Ectodermal cell (in vitro differentiated cells): ENCODE measurements around the gene CATSPER1.
A peak's percentile ranks its signal among the peaks of the same experiment; 100 is the strongest.

ENCODE experiments used
- H3K27ac ChIP-seq: 2 replicates; pipeline ENCODE4 v1.7.0; 2013; ENCODE audit warnings: mild to moderate bottlenecking, low read depth, low read length; ENCODE audit not compliant: insufficient read depth, poor library complexity, severe bottlenecking
- H3K27me3 ChIP-seq: 2 replicates; pipeline ENCODE4 v1.7.0; 2013; ENCODE audit warnings: mild to moderate bottlenecking, low read length; ENCODE audit not compliant: insufficient read depth, control insufficient read depth, poor library complexity, severe bottlenecking
- H3K36me3 ChIP-seq: one replicate; pipeline ENCODE4 v1.7.0; 2013; ENCODE audit warnings: low read length; ENCODE audit not compliant: control insufficient read depth, insufficient read depth
- H3K4me1 ChIP-seq: one replicate; pipeline ENCODE4 v1.7.0; 2013; ENCODE audit warnings: low read length; ENCODE audit not compliant: control insufficient read depth, insufficient read depth
- H3K4me3 ChIP-seq: 2 replicates; pipeline ENCODE4 v1.7.0; 2013; ENCODE audit warnings: low read depth, low read length, control low read depth; ENCODE audit not compliant: insufficient read depth
- H3K9me3 ChIP-seq: 2 replicates; pipeline ENCODE4 v1.7.0; 2013; ENCODE audit warnings: mild to moderate bottlenecking, low read length, moderate library complexity; ENCODE audit not compliant: control insufficient read depth
- WGBS, 2 experiments: methylation state at CpG; one replicate each; pipeline ENCODE4 v1.1.7; 2013; ENCODE audit warnings: missing lambda C conversion rate in 2 of 2; 5-methylcytosine and 5-hydroxymethylcytosine counted together

CATSPER1 gene

DNA sequence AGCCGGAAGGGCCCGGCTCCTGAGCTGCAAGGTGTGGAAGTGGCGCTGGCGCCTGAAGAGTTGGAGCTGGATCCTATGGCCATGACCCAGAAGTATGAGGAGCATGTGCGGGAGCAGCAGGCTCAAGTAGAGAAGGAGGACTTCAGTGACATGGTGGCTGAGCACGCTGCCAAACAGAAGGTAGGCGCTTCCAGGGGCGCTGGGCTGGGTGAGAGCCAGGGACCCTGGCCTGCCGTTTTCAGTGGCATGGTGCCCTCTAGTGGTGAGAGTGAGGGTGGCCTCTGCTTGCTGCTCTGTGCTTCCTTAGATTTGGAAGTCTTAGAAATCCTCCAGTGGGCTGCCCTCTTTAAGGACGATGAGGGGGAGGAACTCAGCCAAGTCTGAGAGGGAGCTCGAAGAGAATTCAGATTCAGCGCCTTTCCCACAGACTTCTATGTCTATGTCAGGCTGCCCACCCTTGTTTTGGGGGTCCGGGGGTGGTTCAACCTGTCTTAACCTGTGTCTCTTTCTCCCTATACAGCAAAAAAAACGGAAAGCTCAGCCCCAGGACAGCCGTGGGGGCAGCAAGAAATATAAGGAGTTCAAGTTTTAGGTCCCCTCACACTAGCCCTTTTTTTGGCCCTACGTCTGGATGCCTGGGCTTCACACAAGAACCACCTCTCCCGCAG, 42.0 kb upstream of the CATSPER1 start:
- H3K27ac ChIP-seq = peak overlapping the region; percentile 29
- H3K4me1 ChIP-seq = peaks cover 8% of the 10 kb centered on the region
- peaks cover 46% of the 10 kb centered on the region for H3K36me3 ChIP-seq

DNA sequence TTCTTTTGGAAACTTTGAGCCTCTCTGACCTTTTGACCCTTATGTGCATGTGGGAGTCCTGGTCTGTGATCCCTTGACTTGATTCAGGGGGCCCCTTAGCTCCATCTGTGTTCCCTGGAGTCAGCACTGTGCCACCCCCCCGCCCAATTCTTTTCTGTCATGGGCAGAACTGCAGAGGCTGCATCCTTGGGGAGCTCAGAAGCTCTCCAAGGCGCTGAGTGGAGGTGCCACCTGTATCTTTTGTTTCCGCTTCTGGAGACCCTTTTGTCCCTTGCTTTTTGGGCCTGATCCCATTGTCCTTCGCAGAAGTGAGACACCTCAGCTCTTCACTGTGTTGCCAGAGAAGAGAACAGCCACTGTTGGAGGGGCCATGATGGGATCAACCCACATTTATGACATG, 41.4 kb upstream of the CATSPER1 start:
- WGBS, 2 experiments = 87% methylated on average over 4 of the region's 4 CpGs
- peaks cover 52% of the 10 kb centered on the region for H3K36me3 ChIP-seq
- peaks cover 8% of the 10 kb centered on the region for H3K4me1 ChIP-seq
- no peak overlapping the region for H3K4me3 ChIP-seq
- no peak overlapping the region for H3K27ac ChIP-seq
- H3K9me3 ChIP-seq = no peaks in the 10 kb centered on the region
- H3K27me3 ChIP-seq = no peaks in the 10 kb centered on the region

More for the DNA sequence above, 42.0 kb upstream of the CATSPER1 start:
- no peaks in the 10 kb centered on the region for H3K9me3 ChIP-seq
- no peaks in the 10 kb centered on the region for H3K27me3 ChIP-seq
- no peak overlapping the region for H3K4me3 ChIP-seq
- 66 to 74% methylated on average over 16 to 17 of the region's 17 CpGs for WGBS, 2 experiments

DNA sequence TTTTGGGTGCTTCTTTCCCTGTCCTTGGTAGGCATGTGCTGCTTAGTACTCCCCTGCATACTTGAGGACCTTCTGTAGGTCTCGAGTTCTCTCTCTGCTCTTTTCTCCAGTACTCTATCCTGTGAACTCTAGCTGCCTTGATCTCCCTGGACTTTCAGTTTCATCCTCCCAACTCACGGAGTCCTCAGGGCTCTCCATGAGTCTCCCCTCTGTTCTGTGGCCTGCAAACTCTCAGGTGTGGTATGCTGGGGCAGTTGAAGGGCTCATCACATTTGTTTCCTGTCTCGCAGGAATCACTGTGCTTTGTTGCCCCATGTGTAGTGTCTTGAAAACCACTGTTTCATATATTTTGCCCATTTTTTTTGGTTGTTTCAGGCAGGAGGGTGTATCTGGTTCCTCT, 40.5 kb upstream of the CATSPER1 start:
- peaks cover 56% of the 10 kb centered on the region for H3K36me3 ChIP-seq
- WGBS, 2 experiments = 93 to 94% methylated on average over 3 of the region's 3 CpGs
- H3K9me3 ChIP-seq = no peaks in the 10 kb centered on the region
- no peak overlapping the region for H3K27ac ChIP-seq
- no peak overlapping the region for H3K4me3 ChIP-seq
- H3K4me1 ChIP-seq = peaks cover 8% of the 10 kb centered on the region
- no peaks in the 10 kb centered on the region for H3K27me3 ChIP-seq

DNA sequence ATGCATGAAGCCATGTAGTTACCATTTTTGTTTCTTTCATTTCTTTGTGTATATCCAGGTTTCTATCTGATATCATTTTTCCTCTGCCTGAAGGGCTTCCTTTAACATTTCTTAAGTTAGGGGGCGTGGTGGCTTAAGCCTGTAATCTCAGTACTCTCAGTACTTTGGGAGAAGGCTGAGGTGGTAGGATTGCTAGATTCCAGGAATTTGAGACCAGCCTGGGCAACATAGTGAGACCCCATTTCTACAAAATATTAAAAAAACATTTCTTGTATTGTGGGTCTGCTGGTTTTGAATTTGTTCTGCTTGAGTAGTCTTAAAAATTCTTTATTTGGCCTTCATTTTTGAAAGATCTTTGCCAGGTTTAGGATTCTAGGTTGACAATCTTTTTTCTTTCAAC, 38.3 kb upstream of the CATSPER1 start:
- no peak overlapping the region for H3K4me3 ChIP-seq
- no peaks in the 10 kb centered on the region for H3K9me3 ChIP-seq
- 89 to 100% methylated on average over 1 of the region's 1 CpG for whole genome bisulfite sequencing, 2 experiments
- no peaks in the 10 kb centered on the region for H3K27me3 ChIP-seq
- H3K27ac ChIP-seq = no peak overlapping the region
- H3K36me3 ChIP-seq = peaks cover 77% of the 10 kb centered on the region
- peaks cover 8% of the 10 kb centered on the region for H3K4me1 ChIP-seq

DNA sequence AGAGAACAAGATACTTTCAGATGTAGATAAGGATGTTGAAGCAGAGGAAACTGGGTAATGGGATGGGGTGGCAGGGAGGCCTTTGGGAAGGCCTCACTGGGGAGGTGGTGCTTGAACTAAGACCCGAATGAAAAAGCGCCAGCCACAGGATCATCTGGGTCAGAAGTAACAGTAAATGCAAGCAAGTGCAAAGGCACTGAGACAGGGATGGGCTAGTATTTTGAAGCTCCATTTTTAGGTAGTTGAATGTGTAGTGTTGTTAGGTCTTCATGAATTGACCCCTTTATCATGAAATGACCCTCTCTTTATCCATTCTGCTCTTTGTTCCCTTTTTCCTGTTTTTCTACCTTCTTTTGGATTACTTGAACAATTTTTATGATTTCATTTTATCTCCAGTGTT, 37.6 kb upstream of the CATSPER1 start:
- no peak overlapping the region for H3K4me3 ChIP-seq
- no peaks in the 10 kb centered on the region for H3K27me3 ChIP-seq
- 98 to 99% methylated on average over 2 of the region's 2 CpGs for WGBS, 2 experiments
- H3K27ac ChIP-seq = no peak overlapping the region
- H3K36me3 ChIP-seq = peaks cover 83% of the 10 kb centered on the region
- no peaks in the 10 kb centered on the region for H3K9me3 ChIP-seq
- peaks cover 5% of the 10 kb centered on the region for H3K4me1 ChIP-seq

DNA sequence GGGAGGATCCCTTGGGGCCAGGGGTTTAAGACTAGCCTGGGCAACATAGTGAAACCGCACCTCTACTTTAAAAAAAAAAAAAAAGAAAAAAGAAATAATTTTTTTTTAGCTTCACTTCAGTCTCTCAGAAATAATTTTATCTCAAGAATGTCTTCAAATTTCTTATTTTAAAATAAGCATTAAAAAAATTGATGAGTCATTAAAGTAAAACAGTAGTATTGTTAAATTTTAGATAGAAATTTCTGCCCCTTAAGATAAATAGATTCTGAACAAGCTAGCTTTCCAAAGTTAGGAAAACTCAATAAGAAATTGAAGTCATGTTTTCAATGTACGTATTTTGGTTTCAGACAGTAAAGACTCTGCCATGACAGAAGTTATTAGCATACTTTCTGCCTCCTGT, 36.1 kb upstream of the CATSPER1 start:
- Histone ChIP-seq H3K4me3 (no peak overlapping the region), H3K27ac (no peak overlapping the region), H3K27me3 (no peaks in the 10 kb centered on the region), H3K36me3 (peaks cover 87% of the 10 kb centered on the region), H3K9me3 (no peaks in the 10 kb centered on the region), H3K4me1 (no peaks in the 10 kb centered on the region)
- 96 to 100% methylated on average over 1 of the region's 2 CpGs for WGBS, 2 experiments

DNA sequence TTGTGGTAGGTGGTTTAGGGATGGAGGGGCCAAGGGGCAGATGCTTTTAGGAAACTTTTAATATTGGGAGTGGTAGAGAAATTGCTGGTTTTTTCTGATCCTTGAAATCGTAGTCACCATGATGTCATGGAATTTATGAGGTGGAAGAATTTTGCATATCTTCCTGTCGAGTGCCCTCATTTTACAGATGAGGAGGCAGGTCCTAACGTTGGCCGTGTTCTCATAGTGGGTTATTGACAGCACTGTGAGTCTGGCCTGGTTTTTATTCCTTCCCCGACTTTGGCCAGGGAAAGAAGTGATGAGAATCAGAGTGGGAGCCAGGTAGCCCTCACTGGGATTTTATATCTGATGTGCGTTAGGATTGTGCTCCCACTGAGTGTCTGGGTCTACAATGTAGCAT, 35.0 kb upstream of the CATSPER1 start:
- Histone ChIP-seq H3K4me3 (no peak overlapping the region), H3K27ac (no peak overlapping the region), H3K27me3 (no peaks in the 10 kb centered on the region), H3K36me3 (peaks cover 87% of the 10 kb centered on the region), H3K9me3 (no peaks in the 10 kb centered on the region), H3K4me1 (no peaks in the 10 kb centered on the region)
- WGBS, 2 experiments = 95% methylated on average over 6 of the region's 6 CpGs

DNA sequence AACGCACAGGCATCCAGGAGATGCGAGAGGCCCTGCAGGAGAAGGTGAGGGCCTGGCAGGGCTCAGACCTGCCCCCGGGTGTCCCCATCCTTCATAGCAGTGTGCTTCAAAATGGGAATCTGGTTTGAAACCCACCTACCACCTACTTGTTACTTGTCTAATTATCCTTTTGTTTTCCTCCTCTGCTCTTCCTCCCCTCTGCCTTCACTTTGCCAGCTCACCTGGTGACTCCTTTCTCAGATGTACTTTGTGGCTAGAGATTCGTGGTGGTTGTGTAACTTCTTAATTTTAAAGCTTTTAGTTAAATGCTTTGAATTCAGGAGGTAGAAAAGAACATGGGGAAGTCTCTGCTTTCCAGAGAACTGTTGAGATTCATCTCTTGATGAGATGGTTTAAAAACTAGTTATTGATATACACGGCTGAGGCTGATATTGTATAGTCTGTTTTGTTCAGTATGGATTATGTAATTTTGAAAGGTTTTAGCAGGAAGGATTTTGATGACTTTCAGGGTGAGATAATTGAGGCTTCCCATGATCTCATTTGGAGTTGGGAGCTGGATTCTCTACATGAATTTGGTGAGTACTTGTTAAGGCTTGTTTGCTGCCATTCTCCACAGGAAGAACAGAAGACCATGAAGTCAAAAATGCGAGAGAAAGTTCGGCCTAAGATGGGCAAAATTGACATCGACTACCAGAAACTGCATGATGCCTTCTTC, 33.8 kb upstream of the CATSPER1 start:
- H3K4me1 ChIP-seq = no peaks in the 10 kb centered on the region
- H3K27me3 ChIP-seq = no peaks in the 10 kb centered on the region
- H3K9me3 ChIP-seq = no peaks in the 10 kb centered on the region
- H3K27ac ChIP-seq = no peak overlapping the region
- no peak overlapping the region for H3K4me3 ChIP-seq
- peaks cover 90% of the 10 kb centered on the region for H3K36me3 ChIP-seq
- 84% methylated on average over 8 of the region's 8 CpGs for WGBS, 2 experiments

DNA sequence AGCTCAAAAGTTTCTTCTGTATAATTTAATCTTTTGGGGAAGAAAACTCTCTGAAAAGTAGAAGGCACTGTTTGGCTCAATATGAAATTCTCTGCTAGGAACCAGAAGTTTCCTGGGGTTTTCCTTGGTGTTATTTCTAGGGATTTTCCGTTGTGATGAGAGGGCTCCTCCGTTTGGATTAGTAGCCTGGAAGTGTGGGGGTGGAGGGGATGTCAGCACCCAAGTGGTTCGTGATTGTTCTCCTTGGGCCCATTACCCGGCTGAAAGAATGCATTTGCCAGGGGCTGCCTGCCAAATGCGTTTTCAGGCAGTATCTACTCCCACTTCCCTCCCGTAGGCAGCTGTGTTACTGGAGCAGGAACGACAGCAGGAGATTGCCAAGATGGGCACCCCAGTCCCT, 30.2 kb upstream of the CATSPER1 start:
- H3K4me3 ChIP-seq = no peak overlapping the region
- WGBS, 2 experiments = 92 to 93% methylated on average over 7 of the region's 7 CpGs
- peaks cover 73% of the 10 kb centered on the region for H3K36me3 ChIP-seq

DNA sequence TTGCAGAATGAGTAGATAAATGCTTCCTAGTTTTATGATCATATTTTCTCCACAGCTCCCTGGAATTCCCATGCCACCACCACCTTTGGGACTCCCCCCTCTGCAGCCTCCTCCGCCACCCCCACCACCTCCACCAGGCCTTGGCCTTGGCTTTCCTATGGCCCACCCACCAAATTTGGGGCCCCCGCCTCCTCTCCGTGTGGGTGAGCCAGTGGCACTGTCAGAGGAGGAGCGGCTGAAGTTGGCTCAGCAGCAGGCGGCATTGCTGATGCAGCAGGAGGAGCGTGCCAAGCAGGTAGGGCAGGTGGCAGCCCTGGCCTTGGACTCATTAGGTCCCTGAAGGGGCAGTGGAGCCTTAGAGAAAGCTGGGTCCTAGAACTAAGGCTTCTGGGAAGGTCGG, 28.7 kb upstream of the CATSPER1 start:
- H3K27ac ChIP-seq = no peak overlapping the region
- no peak overlapping the region for H3K4me3 ChIP-seq
- H3K9me3 ChIP-seq = no peaks in the 10 kb centered on the region

More for the DNA sequence above, 30.2 kb upstream of the CATSPER1 start:
- Histone ChIP-seq H3K27me3 (no peaks in the 10 kb centered on the region), H3K4me1 (peaks cover 9% of the 10 kb centered on the region), H3K27ac (no peak overlapping the region), H3K9me3 (no peaks in the 10 kb centered on the region)

More for the DNA sequence above, 28.7 kb upstream of the CATSPER1 start:
- Histone ChIP-seq H3K36me3 (peaks cover 59% of the 10 kb centered on the region), H3K4me1 (peaks cover 18% of the 10 kb centered on the region), H3K27me3 (no peaks in the 10 kb centered on the region)
- 95 to 96% methylated on average over 7 of the region's 7 CpGs for WGBS, 2 experiments
